Natural killer cell (primary cell): Measurements from ENCODE around the gene ANTXRL. TPM values are rescaled to one million over a fixed set of nuclear protein-coding genes. Genes with fewer than 3 reads are reported as not detected.
"Not testable (repeated sequence)": the region's sequence is repeated elsewhere in the genome, so short reads cannot be mapped to it uniquely, and the experiment has no call there.

ENCODE experiments used
- ATAC-seq, 3 donors: fragments of 150-1000 bp in 2 of 3; fragments of 200-7000 bp in 1 of 3; cut with Tn5 transposase; 1 replicate in 1 of 3; 2 replicates in 2 of 3; pipeline ENCODE4 v1.10.0; 2021; ENCODE audit warnings: mild to moderate bottlenecking in 2 of 3, moderate library complexity in 2 of 3
- DNase-seq, 2 donors: peaks; one replicate each; pipeline versions ENCODE4 v3.0.0 to v3.0.0-alpha.2; 2013 to 2021; ENCODE audit warnings: mixed read lengths in 1 of 2
- H3K27ac ChIP-seq: one replicate; pipeline ENCODE4 v1.5.1; 2013; ENCODE audit warnings: mild to moderate bottlenecking, low read length
- H3K27me3 ChIP-seq: one replicate; pipeline ENCODE4 v1.6.1; 2013; ENCODE audit warnings: low read length; ENCODE audit not compliant: control insufficient read depth, insufficient read depth
- H3K36me3 ChIP-seq: one replicate; pipeline ENCODE4 v1.6.1; 2013; ENCODE audit warnings: low read length; ENCODE audit not compliant: control insufficient read depth, insufficient read depth
- H3K4me1 ChIP-seq: one replicate; pipeline ENCODE4 v1.6.1; 2013; ENCODE audit warnings: low read length; ENCODE audit not compliant: control insufficient read depth, insufficient read depth
- H3K4me3 ChIP-seq: one replicate; pipeline ENCODE4 v1.5.1; 2013; ENCODE audit warnings: low read length
- H3K9me3 ChIP-seq: one replicate; pipeline ENCODE4 v1.6.1; 2013; ENCODE audit warnings: low read length; ENCODE audit not compliant: control insufficient read depth, insufficient read depth
- H3K27ac Mint-ChIP-seq, 2 donors: one replicate each; pipeline ENCODE4 v1.8.0; 2022; ENCODE audit warnings: mild to moderate bottlenecking in 2 of 2, mixed read lengths in 2 of 2, moderate library complexity in 1 of 2
- H3K27me3 Mint-ChIP-seq, 2 donors: one replicate each; pipeline ENCODE4 v1.8.0; 2022; ENCODE audit warnings: low read depth in 2 of 2, mixed read lengths in 2 of 2
- H3K36me3 Mint-ChIP-seq: one replicate; pipeline ENCODE4 v1.8.0; 2022; ENCODE audit warnings: mixed read lengths
- H3K4me1 Mint-ChIP-seq, 2 donors: one replicate each; pipeline ENCODE4 v1.8.0; 2022; ENCODE audit warnings: mixed read lengths in 2 of 2
- H3K4me3 Mint-ChIP-seq: one replicate; pipeline ENCODE4 v1.8.0; 2022; ENCODE audit warnings: mild to moderate bottlenecking, moderate library complexity, mixed read lengths
- H3K9me3 Mint-ChIP-seq, 2 donors: one replicate each; pipeline ENCODE4 v1.8.0; 2022; ENCODE audit warnings: mixed read lengths in 2 of 2
- whole genome bisulfite sequencing: methylation state at CpG from one replicate; pipeline ENCODE4 v1.1.7; 2013; ENCODE audit warnings: missing lambda C conversion rate; ENCODE audit not compliant: insufficient coverage; 5-methylcytosine and 5-hydroxymethylcytosine counted together
- intact Hi-C: fragments of 100-400 bp; cut with micrococcal nuclease; formaldehyde crosslinking; loops from one replicate; pipeline ENCODE4 v1.14.2; 2022
- total RNA-seq, 4 donors: library from RNA; stranded (reverse); fragments of 120-200 nt in 1 of 4; gene quantifications; one replicate each; pipeline versions ENCODE4 v1.2.3 to v1.2.4, GENCODE V29; 2013 to 2022
- TF ChIP-seq, protein P1 (sequence below): fragments of 200-600 bp; IDR thresholded peaks from one replicate; pipeline ENCODE4 v1.8.0; 2022; ENCODE audit warnings: antibody characterized with exemption

Gene ANTXRL
- total RNA-seq, 3 donors from 2014 or later (not counting 1 experiment from before 2014, with no cell fraction given) = not detected

GRCh38 chr10:46264336-46264735 lies 22.5 kb upstream of the ANTXRL start:
- H3K36me3 Mint-ChIP-seq = no peaks in the 10 kb centered on the region
- ATAC-seq = no peak
- 74% methylated on average over 5 of the region's 5 CpGs for WGBS
- H3K4me3 Mint-ChIP-seq = no peak overlapping the region
- H3K4me1 Mint-ChIP-seq = peaks cover 0 to under 1% of the 10 kb centered on the region in 2 donors
- no peaks in the 10 kb centered on the region for H3K36me3 ChIP-seq
- H3K4me1 ChIP-seq = peaks cover 25% of the 10 kb centered on the region
- intact Hi-C loops = no loop called here
- H3K27ac ChIP-seq = no peak overlapping the region
- no peak overlapping the region for H3K4me3 ChIP-seq
- no peaks in the 10 kb centered on the region for H3K27me3 ChIP-seq
- H3K27me3 Mint-ChIP-seq = peaks cover 0 to 2% of the 10 kb centered on the region in 2 donors
- no peak overlapping the region for H3K27ac Mint-ChIP-seq
- no peaks in the 10 kb centered on the region for H3K9me3 ChIP-seq
- TF ChIP-seq, protein P1, sequence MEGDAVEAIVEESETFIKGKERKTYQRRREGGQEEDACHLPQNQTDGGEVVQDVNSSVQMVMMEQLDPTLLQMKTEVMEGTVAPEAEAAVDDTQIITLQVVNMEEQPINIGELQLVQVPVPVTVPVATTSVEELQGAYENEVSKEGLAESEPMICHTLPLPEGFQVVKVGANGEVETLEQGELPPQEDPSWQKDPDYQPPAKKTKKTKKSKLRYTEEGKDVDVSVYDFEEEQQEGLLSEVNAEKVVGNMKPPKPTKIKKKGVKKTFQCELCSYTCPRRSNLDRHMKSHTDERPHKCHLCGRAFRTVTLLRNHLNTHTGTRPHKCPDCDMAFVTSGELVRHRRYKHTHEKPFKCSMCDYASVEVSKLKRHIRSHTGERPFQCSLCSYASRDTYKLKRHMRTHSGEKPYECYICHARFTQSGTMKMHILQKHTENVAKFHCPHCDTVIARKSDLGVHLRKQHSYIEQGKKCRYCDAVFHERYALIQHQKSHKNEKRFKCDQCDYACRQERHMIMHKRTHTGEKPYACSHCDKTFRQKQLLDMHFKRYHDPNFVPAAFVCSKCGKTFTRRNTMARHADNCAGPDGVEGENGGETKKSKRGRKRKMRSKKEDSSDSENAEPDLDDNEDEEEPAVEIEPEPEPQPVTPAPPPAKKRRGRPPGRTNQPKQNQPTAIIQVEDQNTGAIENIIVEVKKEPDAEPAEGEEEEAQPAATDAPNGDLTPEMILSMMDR = no peak
- no peaks in the 10 kb centered on the region for H3K9me3 Mint-ChIP-seq
- DNase-seq = peak in 1 of 2 donors; percentile 23

- peaks cover 0 to 2% of the 10 kb centered on the region in 2 donors for H3K27me3 Mint-ChIP-seq
- intact Hi-C loops = no loop called here
- Histone ChIP-seq H3K4me1 (peaks cover 30% of the 10 kb centered on the region), H3K27ac (no peak overlapping the region), H3K9me3 (no peaks in the 10 kb centered on the region), H3K4me3 (no peak overlapping the region), H3K36me3 (no peaks in the 10 kb centered on the region), H3K27me3 (no peaks in the 10 kb centered on the region)
- 90% methylated on average over 8 of the region's 8 CpGs for WGBS
- H3K36me3 Mint-ChIP-seq = no peaks in the 10 kb centered on the region
- no peak overlapping the region for H3K27ac Mint-ChIP-seq
- no peaks in the 10 kb centered on the region for H3K9me3 Mint-ChIP-seq
- no peak overlapping the region for H3K4me3 Mint-ChIP-seq
- no peak for ATAC-seq
- TF ChIP-seq, protein P1 = no peak
- peaks cover 0 to 5% of the 10 kb centered on the region in 2 donors for H3K4me1 Mint-ChIP-seq
- no peak for DNase-seq
Observed at GRCh38 chr10:46264737-46265368, 21.9 kb upstream of the ANTXRL start.

DNA sequence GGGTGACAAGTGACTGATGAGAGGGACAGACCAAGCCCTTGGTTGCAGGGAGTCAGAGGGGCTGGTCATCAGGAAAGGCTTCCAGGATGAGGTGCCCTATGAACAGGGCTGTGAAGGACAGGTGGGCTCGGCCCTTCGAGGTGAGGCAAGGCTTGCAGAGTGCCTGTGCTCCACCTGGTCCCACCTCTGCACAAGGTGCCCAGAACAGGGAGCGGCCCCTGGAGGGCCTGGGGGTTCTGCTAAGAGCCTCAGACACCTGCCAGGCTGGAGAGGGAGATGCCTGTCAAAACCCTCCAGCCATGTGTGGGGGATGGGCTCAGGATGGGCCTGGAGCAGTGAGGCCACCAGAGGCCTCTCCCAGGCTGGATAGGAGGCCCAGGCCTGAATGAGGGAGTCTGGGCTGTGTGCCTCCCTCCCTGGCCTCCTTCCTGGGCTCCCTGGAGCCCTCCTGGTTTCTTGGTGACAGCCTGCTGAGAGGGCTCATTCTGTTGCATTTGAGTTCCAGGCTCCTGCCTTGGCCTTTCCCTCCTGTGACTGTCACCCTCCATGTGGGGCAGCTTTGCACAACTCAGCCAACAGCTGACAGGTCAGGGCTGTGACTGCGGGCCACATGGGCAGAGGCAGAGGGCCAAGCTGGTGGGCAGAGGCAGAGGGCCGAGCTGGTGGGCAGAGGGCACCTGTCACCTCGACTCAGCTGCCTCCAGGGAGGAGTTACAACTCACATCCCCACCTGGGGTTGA lies 21.1 kb upstream of the ANTXRL start:
- H3K4me1 Mint-ChIP-seq, H3K27ac Mint-ChIP-seq, H3K36me3 ChIP-seq, H3K9me3 Mint-ChIP-seq, H3K9me3 ChIP-seq, H3K4me3 Mint-ChIP-seq, H3K4me3 ChIP-seq, DNase-seq, H3K36me3 Mint-ChIP-seq, intact Hi-C loops, H3K27me3 Mint-ChIP-seq, H3K27me3 ChIP-seq, ATAC-seq, H3K27ac ChIP-seq: not testable (repeated sequence)
- H3K4me1 ChIP-seq = peaks cover 38% of the 10 kb centered on the region
- 68% methylated on average over 6 of the region's 6 CpGs for WGBS

DNA sequence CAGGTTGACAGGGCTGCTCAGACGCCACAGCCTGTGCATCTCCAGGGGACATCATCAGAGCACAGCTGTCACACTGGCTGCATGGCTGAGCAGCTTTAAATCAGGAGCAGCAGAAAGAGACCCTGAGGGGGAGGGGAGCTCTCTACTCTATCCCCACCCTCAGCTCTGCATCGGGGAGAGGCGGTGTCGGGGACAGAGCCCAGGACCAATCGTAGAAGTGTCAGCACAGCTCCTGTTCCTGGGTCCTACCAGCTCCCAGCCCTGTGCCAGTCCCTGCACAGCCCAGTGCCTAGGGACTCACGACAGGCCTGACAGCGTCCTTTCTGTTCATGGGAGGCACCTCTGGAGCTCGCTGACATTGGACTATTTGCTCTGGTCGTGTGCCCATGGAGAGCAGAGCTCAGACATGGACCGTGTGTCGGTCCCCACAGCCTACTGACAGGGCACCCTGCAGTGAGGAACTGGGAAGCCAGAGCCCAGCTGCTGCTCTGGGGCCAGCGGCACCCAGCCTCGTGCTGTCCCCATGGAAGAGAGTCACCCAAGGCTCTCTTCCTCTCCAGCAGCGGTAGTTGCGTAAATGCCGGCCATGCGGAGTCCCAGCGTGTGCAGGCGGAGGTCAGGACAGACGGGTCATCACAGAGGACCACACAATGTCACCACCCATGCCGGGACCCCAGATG lies 20.4 kb upstream of the ANTXRL start:
- peaks cover 42% of the 10 kb centered on the region for H3K4me1 ChIP-seq
- no peaks in the 10 kb centered on the region for H3K27me3 ChIP-seq
- WGBS = 80% methylated on average over 21 of the region's 21 CpGs
- H3K4me3 Mint-ChIP-seq = no peak overlapping the region
- H3K36me3 ChIP-seq = no peaks in the 10 kb centered on the region
- H3K27ac ChIP-seq = no peak overlapping the region
- TF ChIP-seq, protein P1 = no peak
- DNase-seq (peak in 1 of 2 donors; percentile 14), ATAC-seq (no peak)
- no peak overlapping the region for H3K27ac Mint-ChIP-seq
- H3K36me3 Mint-ChIP-seq = no peaks in the 10 kb centered on the region
- intact Hi-C loops = no loop called here
- peaks cover 0 to 6% of the 10 kb centered on the region in 2 donors for H3K4me1 Mint-ChIP-seq
- no peaks in the 10 kb centered on the region for H3K9me3 Mint-ChIP-seq
- no peaks in the 10 kb centered on the region for H3K9me3 ChIP-seq
- no peaks in the 10 kb centered on the region for H3K27me3 Mint-ChIP-seq
- no peak overlapping the region for H3K4me3 ChIP-seq
